Mesenchymal stem cell (in vitro differentiated cells and primary cell): ENCODE results near the gene KCTD1.
A peak's percentile ranks its signal among the peaks of the same experiment; 100 is the strongest.

Experiments used
- DNase-seq: peaks from one replicate; pipeline ENCODE4 v3.0.0-alpha.2; 2013
- H2AFZ ChIP-seq: one replicate; pipeline ENCODE4 v1.6.1; 2013; ENCODE audit warnings: low read depth, mild to moderate bottlenecking, control low read depth, inconsistent platforms, low read length, moderate library complexity
- H2AK5ac ChIP-seq: 2 replicates; pipeline ENCODE4 v1.6.1; 2013; ENCODE audit warnings: low read length, moderate library complexity, mild to moderate bottlenecking, inconsistent platforms; ENCODE audit not compliant: severe bottlenecking
- H2BK120ac ChIP-seq: one replicate; pipeline ENCODE4 v1.6.1; 2013; ENCODE audit warnings: low read depth, mild to moderate bottlenecking, inconsistent platforms, low read length, moderate library complexity
- H2BK12ac ChIP-seq, 2 experiments: one replicate each; pipeline ENCODE4 v1.6.1; 2013; ENCODE audit warnings: inconsistent platforms in 2 of 2, low read length in 2 of 2, mild to moderate bottlenecking in 2 of 2, moderate library complexity in 2 of 2, control low read depth in 1 of 2
- H2BK15ac ChIP-seq: one replicate; pipeline ENCODE4 v1.6.1; 2013; ENCODE audit warnings: mild to moderate bottlenecking, low read depth, inconsistent platforms; ENCODE audit not compliant: poor library complexity, severe bottlenecking
- H2BK5ac ChIP-seq: 2 replicates; pipeline ENCODE4 v1.6.1; 2013; ENCODE audit warnings: low read depth, mild to moderate bottlenecking, low read length, control low read depth, inconsistent platforms; ENCODE audit not compliant: poor library complexity, severe bottlenecking
- H3K14ac ChIP-seq, 2 experiments: one replicate each; pipeline ENCODE4 v1.6.1; 2013; ENCODE audit warnings: inconsistent platforms in 2 of 2, low read length in 2 of 2, control low read depth in 1 of 2, mild to moderate bottlenecking in 1 of 2, moderate library complexity in 1 of 2
- H3K18ac ChIP-seq, 2 experiments: one replicate each; pipeline ENCODE4 v1.6.1; 2013; ENCODE audit warnings: inconsistent platforms in 2 of 2, low read length in 2 of 2, control low read depth in 1 of 2, low read depth in 1 of 2, mild to moderate bottlenecking in 1 of 2
- H3K23ac ChIP-seq, 2 experiments: one replicate each; pipeline ENCODE4 v1.6.1; 2013; ENCODE audit warnings: inconsistent platforms in 2 of 2, low read length in 2 of 2, mild to moderate bottlenecking in 2 of 2, moderate library complexity in 2 of 2, control low read depth in 1 of 2
- H3K27ac ChIP-seq: 2 replicates; pipeline ENCODE4 v1.5.1; 2013; ENCODE audit warnings: mild to moderate bottlenecking, moderate library complexity, low read length, control low read depth, inconsistent platforms; ENCODE audit not compliant: poor library complexity, severe bottlenecking
- H3K27me3 ChIP-seq, 2 experiments: 2 replicates each; pipeline versions ENCODE4 v1.6.1 to v1.7.0; 2013; ENCODE audit warnings: low read length in 2 of 2, mild to moderate bottlenecking in 2 of 2, moderate library complexity in 2 of 2, control low read depth in 1 of 2, inconsistent platforms in 1 of 2; ENCODE audit not compliant: control insufficient read depth in 1 of 2, insufficient read depth in 1 of 2
- H3K36me3 ChIP-seq, 2 experiments: 2 replicates each; pipeline versions ENCODE4 v1.6.1 to v1.7.0; 2013; ENCODE audit warnings: low read length in 2 of 2, control low read depth in 1 of 2, inconsistent platforms in 1 of 2, low read depth in 1 of 2, mild to moderate bottlenecking in 1 of 2; ENCODE audit not compliant: insufficient read depth in 2 of 2, control insufficient read depth in 1 of 2
- H3K4ac ChIP-seq, 2 experiments: one replicate each; pipeline ENCODE4 v1.6.1; 2013; ENCODE audit warnings: inconsistent platforms in 2 of 2, low read length in 2 of 2, mild to moderate bottlenecking in 2 of 2, moderate library complexity in 2 of 2, control low read depth in 1 of 2, low read depth in 1 of 2
- H3K4me1 ChIP-seq: 2 replicates; pipeline ENCODE4 v1.6.1; 2013; ENCODE audit warnings: low read depth, low read length, control low read depth; ENCODE audit not compliant: control insufficient read depth, insufficient read depth
- H3K4me2 ChIP-seq: 2 replicates; pipeline ENCODE4 v1.6.1; 2013; ENCODE audit warnings: low read length, mild to moderate bottlenecking, inconsistent platforms; ENCODE audit not compliant: poor library complexity, severe bottlenecking
- H3K4me3 ChIP-seq, 2 experiments: 2 replicates each; pipeline versions ENCODE4 v1.5.1 to v1.7.0; 2013; ENCODE audit warnings: low read length in 2 of 2, mild to moderate bottlenecking in 2 of 2, control low read depth in 1 of 2, low read depth in 1 of 2; ENCODE audit not compliant: insufficient read depth in 1 of 2
- H3K79me1 ChIP-seq: replicated peaks from 2 replicates; pipeline ENCODE4 v1.6.1; 2013; ENCODE audit warnings: mild to moderate bottlenecking, control low read depth, low read length, inconsistent platforms; ENCODE audit not compliant: poor library complexity, severe bottlenecking
- H3K9ac ChIP-seq: 2 replicates; pipeline ENCODE4 v1.7.0; 2013; ENCODE audit warnings: mild to moderate bottlenecking, low read length, moderate library complexity
- H3K9me3 ChIP-seq: 2 replicates; pipeline ENCODE4 v1.7.0; 2013; ENCODE audit warnings: mild to moderate bottlenecking, low read length; ENCODE audit not compliant: control insufficient read depth
- H4K8ac ChIP-seq: one replicate; pipeline ENCODE4 v1.6.1; 2013; ENCODE audit warnings: inconsistent platforms, mild to moderate bottlenecking, low read length, moderate library complexity
- H4K91ac ChIP-seq: one replicate; pipeline ENCODE4 v1.6.1; 2013; ENCODE audit warnings: mild to moderate bottlenecking, low read length, inconsistent platforms
- WGBS: methylation state at CpG from one replicate; pipeline ENCODE4 v1.1.7; 2013; ENCODE audit warnings: mixed read lengths; 5-methylcytosine and 5-hydroxymethylcytosine counted together

KCTD1 gene

GRCh38 chr18:26435415-26436095 is 112.8 kb downstream of the KCTD1 start:
- no peak overlapping the region for H3K4me2 ChIP-seq
- 93% methylated on average over 8 of the region's 8 CpGs for WGBS
- H2BK120ac ChIP-seq = no peak overlapping the region
- H3K23ac ChIP-seq = no peak overlapping the region
- H2BK12ac ChIP-seq = no peak overlapping the region
- no peaks in the 10 kb centered on the region for H3K9me3 ChIP-seq
- H2BK15ac ChIP-seq = no peak overlapping the region
- H4K91ac ChIP-seq = no peak overlapping the region
- H2AK5ac ChIP-seq = peak overlapping the region; percentile 5
- H3K14ac ChIP-seq = no peak overlapping the region
- H3K36me3 ChIP-seq = no peaks in the 10 kb centered on the region
- H3K79me1 ChIP-seq = no peaks in the 10 kb centered on the region
- no peak overlapping the region for H2BK5ac ChIP-seq
- DNase-seq = no peak
- no peak overlapping the region for H2AFZ ChIP-seq
- no peaks in the 10 kb centered on the region for H3K27me3 ChIP-seq
- H3K18ac ChIP-seq = peak overlapping the region in 1 of 2 experiments; percentile 66
- peak overlapping the region in 1 of 2 experiments; percentile 46 for H3K4ac ChIP-seq
- peak overlapping the region; percentile 33 for H4K8ac ChIP-seq
- no peak overlapping the region for H3K27ac ChIP-seq
- no peak overlapping the region for H3K9ac ChIP-seq
- no peak overlapping the region for H3K4me3 ChIP-seq
- peaks cover 14% of the 10 kb centered on the region for H3K4me1 ChIP-seq

- DNase-seq = no peak
- H2BK12ac ChIP-seq = no peak overlapping the region
- H3K9ac ChIP-seq = no peak overlapping the region
- no peak overlapping the region for H2AFZ ChIP-seq
- H4K91ac ChIP-seq = no peak overlapping the region
- H3K79me1 ChIP-seq = no peaks in the 10 kb centered on the region
- no peak overlapping the region for H2BK120ac ChIP-seq
- no peak overlapping the region for H4K8ac ChIP-seq
- H2BK15ac ChIP-seq = no peak overlapping the region
- no peak overlapping the region for H3K18ac ChIP-seq
- H3K36me3 ChIP-seq = no peaks in the 10 kb centered on the region
- WGBS = 86% methylated on average over 1 of the region's 2 CpGs
- no peak overlapping the region for H3K4me2 ChIP-seq
- no peak overlapping the region for H2BK5ac ChIP-seq
- H2AK5ac ChIP-seq = no peak overlapping the region
- no peaks in the 10 kb centered on the region for H3K27me3 ChIP-seq
- H3K9me3 ChIP-seq = no peaks in the 10 kb centered on the region
- H3K4me1 ChIP-seq = peaks cover 14% of the 10 kb centered on the region
- H3K4ac ChIP-seq = no peak overlapping the region
- no peak overlapping the region for H3K27ac ChIP-seq
- H3K14ac ChIP-seq = no peak overlapping the region
- no peak overlapping the region for H3K4me3 ChIP-seq
- H3K23ac ChIP-seq = no peak overlapping the region
These were observed 113.5 kb downstream of the KCTD1 start for GRCh38 chr18:26434887-26435286.

GRCh38 chr18:26432651-26433424 is 115.5 kb downstream of the KCTD1 start:
- Histone ChIP-seq H3K4me2 (no peak overlapping the region), H3K18ac (no peak overlapping the region), H3K23ac (no peak overlapping the region), H4K8ac (no peak overlapping the region), H3K9me3 (no peaks in the 10 kb centered on the region), H2BK5ac (no peak overlapping the region), H3K4me3 (no peak overlapping the region), H3K4ac (no peak overlapping the region), H3K27ac (no peak overlapping the region), H2AFZ (no peak overlapping the region), H3K36me3 (no peaks in the 10 kb centered on the region), H3K14ac (no peak overlapping the region), H3K9ac (no peak overlapping the region), H2BK12ac (no peak overlapping the region), H2AK5ac (no peak overlapping the region), H4K91ac (no peak overlapping the region), H2BK120ac (no peak overlapping the region), H3K4me1 (peaks cover 16% of the 10 kb centered on the region), H3K27me3 (no peaks in the 10 kb centered on the region), H3K79me1 (no peaks in the 10 kb centered on the region), H2BK15ac (no peak overlapping the region)
- no peak for DNase-seq
- 80% methylated on average over 4 of the region's 5 CpGs for WGBS

GRCh38 chr18:26429535-26430226 is 118.7 kb downstream of the KCTD1 start:
- Histone ChIP-seq H3K27ac (no peak overlapping the region), H4K8ac (no peak overlapping the region), H3K4me1 (peaks cover 6% of the 10 kb centered on the region), H3K4me2 (no peak overlapping the region), H3K4ac (no peak overlapping the region), H3K36me3 (no peaks in the 10 kb centered on the region), H3K9me3 (no peaks in the 10 kb centered on the region), H3K14ac (no peak overlapping the region), H3K23ac (no peak overlapping the region), H2BK12ac (no peak overlapping the region), H3K4me3 (no peak overlapping the region), H3K18ac (no peak overlapping the region), H2BK120ac (no peak overlapping the region), H4K91ac (no peak overlapping the region), H3K27me3 (no peaks in the 10 kb centered on the region), H3K79me1 (no peaks in the 10 kb centered on the region), H3K9ac (no peak overlapping the region), H2BK5ac (no peak overlapping the region), H2AK5ac (no peak overlapping the region), H2AFZ (no peak overlapping the region), H2BK15ac (no peak overlapping the region)
- WGBS = 64% methylated on average over 4 of the region's 5 CpGs
- peak; percentile 82 for DNase-seq
